Lung (tissue), 12 donors: ENCODE measurements around the gene CASP12. TPM values are rescaled to one million over a fixed set of nuclear protein-coding genes. Genes with fewer than 3 reads are reported as not detected.
A peak's percentile ranks its signal among the peaks of the same experiment; 100 is the strongest.

Experiments used
- ATAC-seq: fragments of 200-7000 bp; cut with Tn5 transposase; one replicate; pipeline ENCODE4 v1.9.1; 2020; ENCODE audit warnings: moderate number of reproducible peaks; ENCODE audit not compliant: insufficient read depth, low FRiP score
- DNase-seq, 3 donors: peaks; one replicate each; pipeline ENCODE4 v3.0.0-alpha.2; 2013 to 2017
- H3K27ac ChIP-seq, 2 donors: one replicate each; pipeline ENCODE4 v1.5.1; 2013; ENCODE audit warnings: mild to moderate bottlenecking in 2 of 2, moderate library complexity in 2 of 2, control low read depth in 1 of 2, inconsistent platforms in 1 of 2, low read depth in 1 of 2, low read length in 1 of 2
- H3K27me3 ChIP-seq, 3 donors: one replicate each; pipeline ENCODE4 v1.5.1; 2013; ENCODE audit warnings: low read length in 2 of 3; ENCODE audit not compliant: control insufficient read depth in 3 of 3, insufficient read depth in 3 of 3
- H3K36me3 ChIP-seq, 4 donors: one replicate each; pipeline ENCODE4 v1.5.1; 2013; ENCODE audit warnings: low read length in 4 of 4, mild to moderate bottlenecking in 1 of 4, moderate library complexity in 1 of 4; ENCODE audit not compliant: control insufficient read depth in 4 of 4, insufficient read depth in 4 of 4
- H3K4me1 ChIP-seq, 5 donors: one replicate each; pipeline ENCODE4 v1.5.1; 2013; ENCODE audit warnings: low read length in 5 of 5, mild to moderate bottlenecking in 2 of 5, moderate library complexity in 1 of 5; ENCODE audit not compliant: control insufficient read depth in 5 of 5, insufficient read depth in 5 of 5
- H3K4me3 ChIP-seq: one replicate; pipeline ENCODE4 v1.5.1; 2013; ENCODE audit warnings: mild to moderate bottlenecking, control low read depth, moderate library complexity
- H3K9ac ChIP-seq, 2 donors: one replicate each; pipeline ENCODE4 v1.5.1; 2013; ENCODE audit warnings: low read length in 2 of 2, control low read depth in 1 of 2; ENCODE audit not compliant: insufficient read depth in 1 of 2
- H3K9me3 ChIP-seq, 4 donors: one replicate each; pipeline ENCODE4 v1.5.1; 2013; ENCODE audit warnings: low read length in 3 of 4, mild to moderate bottlenecking in 1 of 4, moderate library complexity in 1 of 4; ENCODE audit not compliant: control insufficient read depth in 4 of 4, insufficient read depth in 3 of 4
- WGBS, 2 donors: extraction: QIAGEN DNeasy Blood & Tissue Kit; methylation state at CpG; one replicate each; pipeline ENCODE4 v1.1.7; 2013; 5-methylcytosine and 5-hydroxymethylcytosine counted together
- polyA plus RNA-seq, 2 donors: library from polyadenylated mRNA; stranded (reverse); fragments of 200-250 nt; gene quantifications; one replicate each; pipeline ENCODE4 v1.2.1, GENCODE V29; 2013
- total RNA-seq, 2 donors: library from RNA; depleted of rRNA in 1 of 2; stranded (reverse); fragments of >200 nt in 1 of 2; gene quantifications; one replicate each; pipeline ENCODE4 v1.2.1, GENCODE V29; 2014 to 2021
- TF ChIP-seq, protein P1 (sequence below): IDR thresholded peaks from 2 replicates; pipeline ENCODE4 v1.5.1; 2012; ENCODE audit warnings: mild to moderate bottlenecking; ENCODE audit errors: control extremely low read depth, extremely low read depth
- donor health status: control.
- donor health status: control.
- donor health status: Bipolar disorder and iron deficiency.
- donor health status: healthy.
- donor health status: DM: yes; HTN: yes; CAD: no.

The CASP12 gene
- total and polyA plus RNA-seq, 4 donors: 0.15 to 1.1 (median 0.61) TPM

DNA sequence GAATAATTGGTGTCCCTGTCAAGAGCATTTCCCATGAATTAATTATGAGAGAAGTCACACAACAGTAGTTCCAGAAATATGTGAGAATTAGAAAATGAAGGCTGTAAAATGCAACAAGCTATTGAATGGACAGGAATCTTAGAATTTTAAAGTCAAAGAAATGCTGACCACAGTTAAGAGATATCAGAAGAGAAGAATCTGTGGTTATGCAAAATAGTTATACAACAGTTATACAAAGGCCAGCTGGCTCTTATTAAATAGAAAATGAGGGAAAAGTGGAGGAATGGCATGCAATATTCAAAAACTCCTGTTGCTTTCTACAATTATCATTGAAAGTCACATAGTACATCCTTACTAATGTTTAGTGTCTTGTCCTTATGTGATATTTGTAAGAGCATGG, 27.4 kb downstream of the CASP12 start:
- Histone ChIP-seq H3K36me3 (no peaks in the 10 kb centered on the region), H3K27me3 (no peaks in the 10 kb centered on the region), H3K27ac (no peak overlapping the region), H3K4me1 (peaks cover 0 to 2% (median 0%) of the 10 kb centered on the region in 5 donors), H3K9me3 (peaks cover 0 to 3% (median 0%) of the 10 kb centered on the region in 4 donors), H3K4me3 (no peak overlapping the region), H3K9ac (no peak overlapping the region)
- TF ChIP-seq, protein P1, sequence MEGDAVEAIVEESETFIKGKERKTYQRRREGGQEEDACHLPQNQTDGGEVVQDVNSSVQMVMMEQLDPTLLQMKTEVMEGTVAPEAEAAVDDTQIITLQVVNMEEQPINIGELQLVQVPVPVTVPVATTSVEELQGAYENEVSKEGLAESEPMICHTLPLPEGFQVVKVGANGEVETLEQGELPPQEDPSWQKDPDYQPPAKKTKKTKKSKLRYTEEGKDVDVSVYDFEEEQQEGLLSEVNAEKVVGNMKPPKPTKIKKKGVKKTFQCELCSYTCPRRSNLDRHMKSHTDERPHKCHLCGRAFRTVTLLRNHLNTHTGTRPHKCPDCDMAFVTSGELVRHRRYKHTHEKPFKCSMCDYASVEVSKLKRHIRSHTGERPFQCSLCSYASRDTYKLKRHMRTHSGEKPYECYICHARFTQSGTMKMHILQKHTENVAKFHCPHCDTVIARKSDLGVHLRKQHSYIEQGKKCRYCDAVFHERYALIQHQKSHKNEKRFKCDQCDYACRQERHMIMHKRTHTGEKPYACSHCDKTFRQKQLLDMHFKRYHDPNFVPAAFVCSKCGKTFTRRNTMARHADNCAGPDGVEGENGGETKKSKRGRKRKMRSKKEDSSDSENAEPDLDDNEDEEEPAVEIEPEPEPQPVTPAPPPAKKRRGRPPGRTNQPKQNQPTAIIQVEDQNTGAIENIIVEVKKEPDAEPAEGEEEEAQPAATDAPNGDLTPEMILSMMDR: no peak
- DNase-seq: peak in 2 of 3 donors; percentile 24 to 29
- no peak for ATAC-seq

DNA sequence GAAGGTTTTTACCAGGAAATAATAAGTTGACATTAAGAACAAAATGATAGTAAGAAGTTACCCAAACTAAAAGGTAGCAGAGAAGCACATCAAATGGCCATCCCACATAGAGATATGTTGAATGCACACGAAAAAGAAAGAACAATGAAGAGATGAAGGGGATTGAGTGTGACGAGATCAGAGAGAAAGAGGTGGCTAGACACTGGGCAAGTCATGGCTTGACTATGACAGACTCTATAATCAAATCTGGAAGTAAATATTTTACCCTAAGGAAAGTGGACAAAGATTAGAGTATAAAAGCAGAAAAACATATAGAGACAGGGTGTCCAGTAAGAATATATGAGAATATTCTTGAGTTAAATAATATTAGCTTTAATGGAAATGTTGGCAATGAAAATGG, 31.4 kb downstream of the CASP12 start:
- Histone ChIP-seq H3K36me3 (no peaks in the 10 kb centered on the region), H3K9ac (no peak overlapping the region), H3K27me3 (no peaks in the 10 kb centered on the region), H3K9me3 (peaks cover 0 to 5% (median 0%) of the 10 kb centered on the region in 4 donors), H3K4me1 (peaks cover 0 to 2% (median 0%) of the 10 kb centered on the region in 5 donors), H3K4me3 (no peak overlapping the region), H3K27ac (no peak overlapping the region)
- TF ChIP-seq, protein P1: no peak
- no peak for ATAC-seq
- 83 to 90% methylated on average over 2 of the region's 2 CpGs for WGBS, 2 donors
- no peak for DNase-seq

DNA sequence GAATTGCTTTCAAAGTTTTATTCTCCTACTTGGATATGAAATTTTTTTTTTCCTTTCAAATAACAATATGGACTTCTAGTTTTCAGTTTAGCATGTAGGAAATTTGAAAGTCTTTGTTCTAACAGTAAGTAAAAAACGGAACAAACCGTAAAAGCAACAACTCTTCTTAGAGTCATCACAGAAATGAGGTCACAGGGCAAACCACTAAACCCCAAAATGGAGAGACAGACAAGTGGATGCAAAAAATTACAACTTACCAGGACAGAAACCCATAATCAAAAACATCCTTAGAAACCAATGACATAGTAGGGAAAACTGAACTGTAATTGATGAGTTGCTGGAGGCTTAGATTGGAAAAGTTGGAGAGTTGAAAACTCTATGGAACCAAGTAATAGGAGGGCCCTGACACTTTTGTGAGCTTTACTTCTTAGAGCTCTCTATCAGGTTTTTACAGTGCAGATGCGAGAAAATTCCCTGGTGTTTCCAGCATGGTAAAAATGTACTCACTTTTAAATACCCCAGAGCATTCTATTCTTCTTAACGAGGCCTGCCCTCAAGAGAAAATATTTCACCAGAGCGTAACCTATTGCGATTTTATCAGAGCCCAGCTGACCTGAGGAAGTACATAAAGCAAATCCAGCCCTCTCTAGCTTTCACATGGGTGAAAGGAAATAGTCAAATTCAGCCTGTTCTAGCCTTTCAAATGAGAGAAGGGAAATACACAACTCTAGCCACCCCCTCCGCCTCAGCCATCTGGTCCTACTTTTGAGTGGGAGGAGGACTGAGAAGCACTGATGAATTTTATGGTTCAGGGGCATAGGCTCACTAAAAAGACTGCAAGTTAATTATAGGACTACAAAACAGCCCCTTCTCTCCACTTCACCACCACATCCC, 39.1 kb downstream of the CASP12 start:
- H3K36me3 ChIP-seq: no peaks in the 10 kb centered on the region
- no peak for DNase-seq
- ATAC-seq: no peak
- TF ChIP-seq, protein P1: no peak
- H3K27ac ChIP-seq: no peak overlapping the region
- H3K9ac ChIP-seq: no peak overlapping the region
- H3K4me3 ChIP-seq: no peak overlapping the region
- WGBS, 2 donors: 83 to 95% methylated on average over 7 of the region's 7 CpGs
- H3K27me3 ChIP-seq: no peaks in the 10 kb centered on the region
- H3K4me1 ChIP-seq: no peaks in the 10 kb centered on the region
- no peaks in the 10 kb centered on the region for H3K9me3 ChIP-seq
